GM19452 (cell line): Measurements from ENCODE around the gene METTL15.
"Not testable (repeated sequence)": the region's sequence is repeated elsewhere in the genome, so short reads cannot be mapped to it uniquely, and the experiment has no call there.

Experiments used
- ATAC-seq: cut with Tn5 transposase; IDR thresholded peaks from one replicate; pipeline ENCODE4 v1.9.1; 2021; ENCODE audit not compliant: unreplicated experiment

The METTL15 gene

GRCh38 chr11:28378095-28378494, 269.9 kb downstream of the METTL15 start:
- ATAC-seq, result not testable (repeated sequence)
